Measurements from ENCODE around the gene ITGB5.
A peak's percentile ranks its signal among the peaks of the same experiment; 100 is the strongest.
"Not testable (repeated sequence)": the region's sequence is repeated elsewhere in the genome, so short reads cannot be mapped to it uniquely, and the experiment has no call there.

ITGB5 gene

DNA sequence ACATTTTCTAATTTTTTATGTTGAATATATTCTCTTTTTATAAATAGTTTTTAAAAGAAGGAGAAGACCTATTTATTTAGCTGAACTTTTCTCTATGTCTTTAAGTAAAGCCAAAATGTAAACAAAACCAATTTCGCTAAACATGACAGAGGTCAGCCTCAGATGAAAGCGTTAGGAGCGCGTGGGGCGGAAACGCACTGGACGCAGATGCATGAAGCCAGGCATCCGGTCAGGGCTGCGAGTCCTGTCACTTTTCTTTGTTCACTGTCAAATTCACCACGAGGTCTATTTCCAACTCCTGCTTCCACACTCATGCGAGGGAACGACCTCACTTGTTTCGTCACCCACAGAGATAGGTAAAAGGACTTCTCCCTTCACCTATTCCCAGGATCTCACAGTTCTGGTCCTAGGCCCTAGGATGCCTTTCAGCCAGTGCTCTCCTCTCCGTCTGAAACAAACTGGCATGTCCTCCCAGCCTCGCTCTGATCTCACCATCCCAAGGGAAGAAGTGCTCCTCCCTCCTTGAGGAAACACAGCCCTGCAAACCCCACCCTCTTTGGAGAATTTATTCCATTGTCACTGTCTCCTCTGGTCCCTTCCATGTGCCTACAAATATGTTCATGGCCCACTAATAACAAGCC is 57.9 kb downstream of the ITGB5 start:
- Histone ChIP-seq H3K9me3 (ENCODE audit: control insufficient read depth, insufficient read depth, low read length) (no peaks in the 10 kb centered on the region), H3K4me1 (ENCODE audit: insufficient read depth, low read length) (peaks cover 38% of the 10 kb centered on the region), H3K36me3 (ENCODE audit: insufficient read depth, low read length) (peaks cover 8% of the 10 kb centered on the region; the same call in 1 of the 2 replicates), H3K9ac (ENCODE audit: low read depth, low read length) (no peak overlapping the region)

DNA sequence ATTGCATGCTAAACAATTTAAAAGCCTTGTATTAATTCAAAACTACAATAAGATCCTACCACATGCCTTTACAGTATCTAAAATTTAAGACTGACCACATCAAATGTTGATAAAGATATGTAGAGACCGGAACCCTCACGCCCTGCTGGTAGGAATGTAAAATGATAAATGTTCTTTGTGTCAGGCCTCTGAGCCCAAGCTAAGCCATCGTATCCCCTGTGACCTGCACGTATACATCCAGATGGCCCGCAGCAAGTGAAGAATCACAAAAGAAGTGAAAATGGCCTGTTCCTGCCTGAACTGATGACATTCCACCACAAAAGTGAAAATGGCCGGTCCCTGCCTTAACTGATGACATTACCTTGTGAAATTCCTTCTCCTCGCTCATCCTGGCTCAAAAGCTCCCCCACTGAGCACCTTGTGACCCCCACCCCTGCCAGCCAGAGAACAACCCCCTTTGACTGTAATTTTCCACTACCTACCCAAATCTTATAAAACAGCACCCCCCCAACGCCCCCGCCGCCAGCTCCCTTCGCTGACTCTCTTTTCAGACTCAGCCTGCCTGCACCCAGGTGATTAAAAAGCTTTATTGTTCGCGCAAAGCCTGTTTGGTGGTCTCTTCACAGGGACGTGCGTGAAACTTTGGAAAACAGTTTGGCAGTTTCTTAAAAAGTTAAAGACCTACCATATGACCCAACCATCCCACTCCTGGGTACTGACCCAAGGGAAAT is 59.5 kb downstream of the ITGB5 start:
- H3K36me3 ChIP-seq (ENCODE audit: insufficient read depth, low read length); H3K9me3 ChIP-seq (ENCODE audit: control insufficient read depth, insufficient read depth, low read length): not testable (repeated sequence)
- Histone ChIP-seq H3K9ac (ENCODE audit: low read depth, low read length) (peak overlapping the region; percentile 17; the same call in 1 of the 2 replicates), H3K4me1 (ENCODE audit: insufficient read depth, low read length) (peaks cover 38% of the 10 kb centered on the region)

DNA sequence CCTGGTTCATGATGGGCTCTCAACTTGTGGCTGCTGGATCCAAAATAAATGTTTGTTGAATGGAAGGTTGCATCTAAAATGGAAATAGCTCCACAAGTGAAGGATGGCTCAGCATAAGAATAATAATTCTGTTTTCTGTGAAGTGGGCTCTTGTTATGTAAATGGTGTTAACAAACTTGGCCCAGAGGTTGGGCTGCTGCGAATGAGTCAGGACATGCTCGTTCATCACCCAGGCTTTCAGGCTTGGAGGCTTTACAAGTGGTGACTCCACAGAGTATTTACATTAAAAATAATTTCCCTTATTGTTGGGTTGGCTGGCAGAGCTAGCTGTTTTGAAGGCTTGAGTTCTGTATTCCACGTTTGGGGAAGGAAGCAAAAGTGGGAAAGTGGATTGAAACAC is 60.5 kb downstream of the ITGB5 start:
- peaks cover 4% of the 10 kb centered on the region; the same call in 1 of the 2 replicates for H3K36me3 ChIP-seq (ENCODE audit: insufficient read depth, low read length)
- peaks cover 38% of the 10 kb centered on the region for H3K4me1 ChIP-seq (ENCODE audit: insufficient read depth, low read length)
- H3K9ac ChIP-seq (ENCODE audit: low read depth, low read length), result no peak overlapping the region
- H3K9me3 ChIP-seq (ENCODE audit: control insufficient read depth, insufficient read depth, low read length), result no peaks in the 10 kb centered on the region

DNA sequence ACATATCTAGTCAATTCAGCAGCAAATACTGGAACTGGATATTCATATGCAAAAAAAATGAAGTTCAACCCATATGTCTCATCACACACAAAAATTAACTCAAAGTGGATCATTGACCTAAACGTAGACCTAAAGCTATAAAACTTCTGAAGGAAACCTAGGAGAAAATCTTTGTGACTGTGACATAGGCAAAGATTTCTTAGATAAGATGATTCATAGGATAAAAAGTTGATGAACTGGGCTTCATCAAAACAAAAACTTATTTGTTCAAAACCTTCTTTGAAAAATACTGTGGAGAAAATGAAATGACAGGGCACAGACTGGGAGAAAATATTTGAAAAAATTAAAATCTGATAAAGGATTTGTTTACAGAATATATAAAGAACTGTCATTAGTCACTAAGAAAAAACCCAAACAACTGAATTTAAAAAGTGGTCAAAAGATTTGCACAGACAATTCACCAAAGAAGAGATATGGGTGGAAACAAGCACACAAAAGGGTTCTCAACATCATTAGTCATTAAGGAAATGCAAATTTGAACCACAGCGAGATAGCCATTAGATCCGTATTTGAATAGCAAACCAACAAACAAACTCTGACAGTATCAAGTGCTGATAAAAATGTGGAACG is 62.8 kb downstream of the ITGB5 start:
- Histone ChIP-seq H3K9ac (ENCODE audit: low read depth, low read length) (no peak overlapping the region), H3K4me1 (ENCODE audit: insufficient read depth, low read length) (peaks cover 29% of the 10 kb centered on the region), H3K36me3 (ENCODE audit: insufficient read depth, low read length) (peaks cover 6% of the 10 kb centered on the region), H3K9me3 (ENCODE audit: control insufficient read depth, insufficient read depth, low read length) (no peaks in the 10 kb centered on the region)

DNA sequence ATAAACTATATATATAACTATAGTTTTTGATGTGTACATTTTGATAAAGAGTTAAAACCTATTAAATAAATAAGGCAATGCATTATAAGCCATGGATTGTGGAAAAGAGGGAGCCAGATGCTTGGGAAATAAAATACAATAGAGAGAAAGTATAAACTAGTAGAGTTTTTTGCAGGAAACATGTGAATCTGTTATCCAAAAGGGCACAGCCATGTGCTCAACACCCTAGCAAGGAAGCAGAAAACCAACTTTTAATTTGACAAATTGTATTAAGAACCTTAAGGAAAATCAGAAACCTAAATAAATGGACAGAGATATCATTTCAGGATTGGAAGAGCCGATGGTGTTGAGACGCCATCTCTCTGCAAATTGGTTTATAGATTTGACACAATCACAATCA is 63.5 kb downstream of the ITGB5 start:
- peaks cover 10% of the 10 kb centered on the region for H3K36me3 ChIP-seq (ENCODE audit: insufficient read depth, low read length)
- no peaks in the 10 kb centered on the region for H3K9me3 ChIP-seq (ENCODE audit: control insufficient read depth, insufficient read depth, low read length)
- H3K4me1 ChIP-seq (ENCODE audit: insufficient read depth, low read length), result peaks cover 26% of the 10 kb centered on the region
- no peak overlapping the region for H3K9ac ChIP-seq (ENCODE audit: low read depth, low read length)

DNA sequence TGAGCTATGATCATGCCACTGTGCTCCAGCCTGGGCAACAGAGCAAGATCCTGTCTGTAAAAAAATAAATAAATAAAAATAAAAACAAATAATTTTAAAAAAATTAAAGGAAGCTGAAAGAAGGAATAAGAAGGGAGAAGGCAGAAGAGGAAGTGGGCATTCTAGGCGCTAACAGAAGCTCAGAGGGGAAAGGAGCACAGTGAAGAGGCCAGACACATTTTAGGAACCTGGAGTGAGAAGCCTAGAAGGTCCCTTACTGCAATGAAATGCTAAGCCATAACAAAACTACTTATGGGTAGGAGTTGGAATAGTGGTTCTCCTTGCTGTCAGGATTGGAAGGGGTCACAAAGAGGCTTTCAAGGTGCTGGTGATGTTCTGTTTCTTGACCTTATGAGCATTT is 64.0 kb downstream of the ITGB5 start:
- Histone ChIP-seq H3K4me1 (ENCODE audit: insufficient read depth, low read length) (peaks cover 22% of the 10 kb centered on the region), H3K36me3 (ENCODE audit: insufficient read depth, low read length) (peaks cover 10% of the 10 kb centered on the region), H3K9ac (ENCODE audit: low read depth, low read length) (no peak overlapping the region), H3K9me3 (ENCODE audit: control insufficient read depth, insufficient read depth, low read length) (no peaks in the 10 kb centered on the region)

DNA sequence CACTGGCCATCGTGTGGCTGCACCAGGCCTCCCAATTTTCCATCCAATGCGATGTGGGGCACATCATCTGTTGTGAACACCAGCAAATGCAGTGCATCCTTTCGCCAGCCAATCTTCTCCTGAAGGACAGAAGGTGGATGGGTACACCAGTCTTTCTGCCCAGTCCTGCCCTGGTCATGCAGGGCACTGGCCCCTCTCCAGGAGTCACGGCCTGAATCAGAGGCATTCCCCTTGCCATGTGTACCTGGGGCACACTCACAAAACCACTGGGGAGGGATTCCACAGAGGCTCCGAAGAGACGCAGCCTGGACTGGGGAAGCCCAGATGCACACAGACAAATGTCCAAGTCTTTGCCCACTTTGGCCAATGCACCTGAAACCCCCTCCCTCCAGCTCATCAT is 65.8 kb downstream of the ITGB5 start:
- H3K36me3 ChIP-seq (ENCODE audit: insufficient read depth, low read length), result peaks cover 17% of the 10 kb centered on the region
- H3K9me3 ChIP-seq (ENCODE audit: control insufficient read depth, insufficient read depth, low read length), result no peaks in the 10 kb centered on the region
- peaks cover 9% of the 10 kb centered on the region for H3K4me1 ChIP-seq (ENCODE audit: insufficient read depth, low read length)
- H3K9ac ChIP-seq (ENCODE audit: low read depth, low read length), result no peak overlapping the region

DNA sequence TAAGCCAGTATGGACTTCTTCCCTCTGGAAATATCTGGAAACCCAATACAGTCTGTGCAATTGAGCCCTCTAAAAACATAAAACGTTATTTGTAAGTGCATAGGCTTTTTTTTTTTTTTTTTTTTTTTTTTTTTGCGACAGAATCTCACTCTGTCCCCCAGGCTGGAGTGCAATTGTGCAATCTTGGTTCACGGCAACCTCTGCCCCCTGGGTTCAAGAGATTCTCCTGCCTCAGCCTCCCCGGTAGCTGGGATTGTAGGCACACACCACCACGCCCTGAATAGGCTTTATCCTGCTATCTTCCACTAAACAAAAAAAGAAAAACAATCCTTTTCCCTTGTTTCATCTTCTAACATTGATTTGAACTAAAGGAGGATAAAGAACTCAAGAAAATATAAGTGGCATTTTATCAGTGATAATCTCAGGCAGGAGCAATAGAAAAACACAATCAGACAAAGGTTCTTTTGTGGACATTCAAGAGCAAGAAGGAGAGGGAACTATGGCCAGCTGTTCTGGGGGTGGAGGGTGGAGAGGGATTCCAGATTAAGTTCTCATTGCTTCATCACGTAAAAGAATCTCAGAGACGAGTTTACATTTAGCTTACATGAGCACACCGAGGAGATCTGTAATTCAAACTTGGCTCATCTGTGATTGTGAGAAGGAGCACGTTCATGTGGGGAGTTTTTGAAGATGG is 68.6 kb downstream of the ITGB5 start:
- Histone ChIP-seq H3K9me3 (ENCODE audit: control insufficient read depth, insufficient read depth, low read length) (no peaks in the 10 kb centered on the region), H3K36me3 (ENCODE audit: insufficient read depth, low read length) (peaks cover 23% of the 10 kb centered on the region), H3K4me1 (ENCODE audit: insufficient read depth, low read length) (no peaks in the 10 kb centered on the region), H3K9ac (ENCODE audit: low read depth, low read length) (no peak overlapping the region)

DNA sequence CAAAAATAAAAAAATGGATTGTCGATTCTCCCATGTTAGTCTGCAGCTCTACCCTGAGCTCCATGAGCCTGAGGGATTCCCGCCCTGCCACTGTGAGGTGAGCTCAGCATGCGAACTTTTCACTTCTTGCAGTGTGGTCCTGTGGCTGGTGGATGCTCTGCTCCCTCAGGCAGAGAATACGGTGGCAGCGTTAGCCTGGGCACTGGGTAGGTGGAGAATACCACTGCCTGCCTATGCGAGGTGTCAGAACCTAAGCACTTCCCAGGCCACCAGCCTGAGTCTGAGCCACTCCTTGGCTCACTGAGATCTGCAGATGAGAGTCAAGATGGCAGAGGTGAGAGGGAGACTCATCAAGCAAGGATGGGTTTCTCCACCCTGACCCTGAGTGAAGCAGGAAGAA is 70.1 kb downstream of the ITGB5 start:
- peaks cover 19% of the 10 kb centered on the region; the same call in 1 of the 2 replicates for H3K36me3 ChIP-seq (ENCODE audit: insufficient read depth, low read length)
- H3K9ac ChIP-seq (ENCODE audit: low read depth, low read length), result no peak overlapping the region
- H3K9me3 ChIP-seq (ENCODE audit: control insufficient read depth, insufficient read depth, low read length), result no peaks in the 10 kb centered on the region
- no peaks in the 10 kb centered on the region for H3K4me1 ChIP-seq (ENCODE audit: insufficient read depth, low read length)

DNA sequence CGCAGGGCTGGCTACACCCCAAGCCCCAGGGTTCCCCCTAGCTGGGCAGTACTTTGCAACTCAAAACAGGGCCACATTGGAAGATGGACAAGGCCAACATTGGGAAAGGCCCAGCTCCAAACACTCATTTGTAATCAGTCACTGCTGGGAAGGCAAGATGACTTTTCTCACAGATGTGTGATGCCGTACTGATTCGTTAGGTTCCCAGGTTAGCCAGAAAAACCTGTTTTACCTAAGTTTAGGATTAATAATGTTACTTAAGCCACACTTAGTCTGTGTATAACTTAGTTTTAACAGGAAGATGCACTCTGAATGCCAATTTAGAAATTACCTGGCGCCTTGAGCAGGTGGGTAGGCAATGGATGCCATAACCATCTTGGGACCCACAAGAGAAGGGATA is 71.0 kb downstream of the ITGB5 start:
- Histone ChIP-seq H3K4me1 (ENCODE audit: insufficient read depth, low read length) (no peaks in the 10 kb centered on the region), H3K9me3 (ENCODE audit: control insufficient read depth, insufficient read depth, low read length) (no peaks in the 10 kb centered on the region), H3K9ac (ENCODE audit: low read depth, low read length) (no peak overlapping the region), H3K36me3 (ENCODE audit: insufficient read depth, low read length) (peaks cover 21% of the 10 kb centered on the region; the same call in 1 of the 2 replicates)

DNA sequence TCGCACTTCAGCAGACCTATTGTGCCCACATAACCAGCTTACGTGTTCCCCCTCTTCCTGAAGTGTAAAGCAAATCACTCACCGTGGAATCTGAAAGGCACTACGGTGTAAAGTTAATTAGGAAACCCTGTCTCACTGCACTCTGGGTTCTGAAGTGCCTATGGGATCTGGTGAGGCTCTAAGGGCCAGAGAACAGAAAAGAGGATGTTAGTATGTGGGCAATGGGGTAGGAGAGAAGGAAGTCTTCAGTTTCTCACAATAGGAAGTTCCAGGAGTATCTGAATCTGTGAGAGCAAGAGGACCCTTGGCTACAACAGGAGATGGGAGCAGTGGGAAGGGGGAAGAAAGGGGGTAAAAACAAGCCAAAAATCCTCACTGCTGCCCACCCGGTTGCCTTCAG is 71.4 kb downstream of the ITGB5 start:
- no peaks in the 10 kb centered on the region for H3K4me1 ChIP-seq (ENCODE audit: insufficient read depth, low read length)
- no peaks in the 10 kb centered on the region for H3K9me3 ChIP-seq (ENCODE audit: control insufficient read depth, insufficient read depth, low read length)
- no peak overlapping the region for H3K9ac ChIP-seq (ENCODE audit: low read depth, low read length)
- peaks cover 21% of the 10 kb centered on the region; the same call in 1 of the 2 replicates for H3K36me3 ChIP-seq (ENCODE audit: insufficient read depth, low read length)

DNA sequence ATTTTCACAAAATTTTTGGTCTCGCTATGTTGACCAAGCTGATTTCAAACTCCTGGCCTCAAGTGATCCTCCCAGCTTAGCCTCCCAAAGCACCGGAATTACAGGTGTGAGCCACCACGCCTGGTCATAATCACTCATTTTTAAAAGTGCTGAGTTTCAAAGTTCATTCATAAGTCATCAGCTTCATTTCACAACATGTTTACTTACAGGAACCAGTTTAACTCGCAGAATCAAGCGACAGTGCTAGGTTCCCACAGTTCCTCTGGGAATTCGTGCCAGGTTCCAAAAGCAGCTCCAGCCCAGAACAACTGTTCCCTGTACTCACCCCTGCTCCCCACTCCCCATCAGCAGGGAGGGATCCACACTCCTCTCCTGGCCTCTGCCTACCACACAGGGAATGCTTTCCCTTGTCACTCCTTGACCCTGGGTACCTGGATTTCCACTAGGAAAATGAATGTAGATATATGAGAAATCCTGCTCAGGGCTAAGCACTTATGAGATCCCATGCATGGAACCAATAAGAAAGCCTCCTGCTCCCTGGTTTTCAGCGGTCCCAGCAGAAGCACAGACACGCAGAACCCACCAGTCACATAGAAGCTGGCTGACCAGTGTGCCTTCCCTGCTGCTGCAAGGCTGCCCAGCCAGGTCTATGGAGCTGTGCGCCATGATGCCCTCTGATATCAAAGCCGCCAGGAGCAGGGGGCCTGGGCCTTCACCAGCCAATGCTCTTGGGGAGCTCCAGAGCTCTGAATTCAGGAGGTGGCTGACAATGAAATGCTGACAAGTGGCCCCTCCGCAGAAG is 72.3 kb downstream of the ITGB5 start:
- Histone ChIP-seq H3K9ac (ENCODE audit: low read depth, low read length) (no peak overlapping the region), H3K36me3 (ENCODE audit: insufficient read depth, low read length) (peaks cover 21% of the 10 kb centered on the region; the same call in 1 of the 2 replicates), H3K9me3 (ENCODE audit: control insufficient read depth, insufficient read depth, low read length) (no peaks in the 10 kb centered on the region), H3K4me1 (ENCODE audit: insufficient read depth, low read length) (no peaks in the 10 kb centered on the region)

DNA sequence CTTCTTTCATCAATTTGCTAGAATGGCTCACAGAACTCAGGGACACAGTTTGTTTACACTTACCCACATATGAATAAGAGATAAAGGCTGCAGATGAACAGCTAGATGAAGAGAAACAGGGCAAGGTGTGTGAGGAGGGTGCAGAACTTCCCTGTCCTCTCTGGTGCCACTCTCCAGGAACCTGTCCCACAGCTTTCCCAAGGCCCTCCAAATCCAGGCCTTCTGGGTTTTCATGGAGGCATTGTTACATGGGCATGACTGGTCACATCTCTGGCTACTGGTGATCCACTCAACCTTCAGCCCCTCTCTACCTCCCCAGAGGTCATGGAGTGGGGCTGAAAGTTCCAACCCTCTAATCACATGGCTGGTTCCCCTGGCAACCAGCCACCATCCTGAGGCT is 73.6 kb downstream of the ITGB5 start:
- no peaks in the 10 kb centered on the region for H3K4me1 ChIP-seq (ENCODE audit: insufficient read depth, low read length)
- H3K36me3 ChIP-seq (ENCODE audit: insufficient read depth, low read length), result peaks cover 17% of the 10 kb centered on the region; the same call in 1 of the 2 replicates
- no peak overlapping the region for H3K9ac ChIP-seq (ENCODE audit: low read depth, low read length)

More for the DNA sequence above, 73.6 kb downstream of the ITGB5 start:
- H3K9me3 ChIP-seq (ENCODE audit: control insufficient read depth, insufficient read depth, low read length), result no peaks in the 10 kb centered on the region
